ACC112 (cell line): Measurements from ENCODE around the gene SLC22A14.

Source experiments
- H2AFZ ChIP-seq: fragments of 200-600 bp; sonication (generic); one replicate; pipeline ENCODE4 v1.6.0; 2017; ENCODE audit warnings: antibody characterized with exemption, low read length; ENCODE audit not compliant: unreplicated experiment
- H3K27ac ChIP-seq: fragments of 200-600 bp; sonication (generic); 2 replicates; pipeline ENCODE4 v1.5.1; 2014; ENCODE audit warnings: low read depth, mild to moderate bottlenecking, antibody characterized with exemption, low read length, moderate library complexity
- H3K27me3 ChIP-seq: fragments of 200-600 bp; sonication (generic); 2 replicates; pipeline ENCODE4 v1.6.1; 2014; ENCODE audit warnings: mild to moderate bottlenecking, antibody characterized with exemption, low read length, moderate library complexity, mixed read lengths; ENCODE audit not compliant: insufficient read depth
- H3K36me3 ChIP-seq: fragments of 200-600 bp; sonication (generic); 2 replicates; pipeline ENCODE4 v1.6.1; 2016; ENCODE audit warnings: mild to moderate bottlenecking, antibody characterized with exemption, low read length, moderate library complexity, mixed read lengths; ENCODE audit not compliant: insufficient read depth
- H3K4me1 ChIP-seq: fragments of 200-600 bp; sonication (generic); one replicate; pipeline ENCODE4 v1.6.1; 2016; ENCODE audit warnings: low read length, mixed read lengths; ENCODE audit not compliant: insufficient read depth, unreplicated experiment, control insufficient read depth
- H3K4me3 ChIP-seq: fragments of 200-600 bp; sonication (generic); 2 replicates; pipeline ENCODE4 v1.5.1; 2014; ENCODE audit warnings: mild to moderate bottlenecking, low read depth, low read length
- H3K79me2 ChIP-seq: fragments of 200-600 bp; sonication (generic); one replicate; pipeline ENCODE4 v1.6.0; 2016; ENCODE audit warnings: low read length; ENCODE audit not compliant: control insufficient read depth, unreplicated experiment, insufficient read depth

The SLC22A14 gene

GRCh38 chr3:38254872-38255271 is 27.2 kb upstream of the SLC22A14 start:
- Histone ChIP-seq H3K4me3 (no peak overlapping the region), H3K27ac (no peak overlapping the region), H3K79me2 (no peaks in the 10 kb centered on the region), H2AFZ (no peak overlapping the region), H3K36me3 (peaks cover 36% of the 10 kb centered on the region), H3K4me1 (no peaks in the 10 kb centered on the region), H3K27me3 (no peaks in the 10 kb centered on the region)

- Histone ChIP-seq H3K4me1 (no peaks in the 10 kb centered on the region), H3K4me3 (no peak overlapping the region), H2AFZ (no peak overlapping the region), H3K27ac (no peak overlapping the region), H3K79me2 (no peaks in the 10 kb centered on the region), H3K36me3 (peaks cover 32% of the 10 kb centered on the region), H3K27me3 (no peaks in the 10 kb centered on the region)
Observed at GRCh38 chr3:38255627-38256026, 26.5 kb upstream of the SLC22A14 start.

- Histone ChIP-seq H3K36me3 (peaks cover 16% of the 10 kb centered on the region), H3K27ac (no peak overlapping the region), H3K4me1 (no peaks in the 10 kb centered on the region), H2AFZ (no peak overlapping the region), H3K79me2 (no peaks in the 10 kb centered on the region), H3K4me3 (no peak overlapping the region), H3K27me3 (no peaks in the 10 kb centered on the region)
Observed at GRCh38 chr3:38257583-38257982, 24.5 kb upstream of the SLC22A14 start.

- Histone ChIP-seq H3K4me3 (no peak overlapping the region), H3K27me3 (no peaks in the 10 kb centered on the region), H3K36me3 (peaks cover 5% of the 10 kb centered on the region), H3K27ac (no peak overlapping the region), H3K79me2 (no peaks in the 10 kb centered on the region), H3K4me1 (no peaks in the 10 kb centered on the region), H2AFZ (no peak overlapping the region)
Observed at GRCh38 chr3:38260474-38260873, 21.6 kb upstream of the SLC22A14 start.

GRCh38 chr3:38264353-38264771 is 17.7 kb upstream of the SLC22A14 start:
- H3K4me1 ChIP-seq, result no peaks in the 10 kb centered on the region
- peaks cover 5% of the 10 kb centered on the region; the same call in 1 of the 2 replicates for H3K36me3 ChIP-seq
- H3K27ac ChIP-seq, result no peak overlapping the region
- no peak overlapping the region for H2AFZ ChIP-seq
- no peak overlapping the region for H3K4me3 ChIP-seq
- no peaks in the 10 kb centered on the region for H3K79me2 ChIP-seq
- no peaks in the 10 kb centered on the region for H3K27me3 ChIP-seq

DNA sequence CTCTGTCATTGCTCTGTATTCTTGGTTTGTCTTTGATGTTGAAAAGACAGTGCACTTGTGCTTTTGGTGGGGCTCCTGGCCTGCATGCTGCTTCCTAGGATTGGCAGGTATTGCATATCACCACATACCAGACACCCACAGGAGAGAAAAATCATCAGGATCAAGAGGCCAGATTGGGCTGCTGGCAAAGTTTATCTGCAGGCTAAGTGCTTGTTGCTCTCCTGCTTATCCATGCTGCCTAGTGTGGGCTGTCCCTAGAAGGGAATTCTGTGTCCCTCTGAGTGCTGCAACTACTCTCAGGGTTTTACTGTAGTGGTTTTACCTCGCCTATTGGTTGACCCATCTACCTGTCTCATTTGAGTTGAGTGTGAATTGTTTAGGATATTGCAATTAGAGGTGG is 17.3 kb upstream of the SLC22A14 start:
- Histone ChIP-seq H2AFZ (no peak overlapping the region), H3K27ac (no peak overlapping the region), H3K4me3 (no peak overlapping the region), H3K27me3 (no peaks in the 10 kb centered on the region), H3K4me1 (no peaks in the 10 kb centered on the region), H3K79me2 (no peaks in the 10 kb centered on the region), H3K36me3 (peaks cover 5% of the 10 kb centered on the region; the same call in 1 of the 2 replicates)

GRCh38 chr3:38265604-38266307 is 16.3 kb upstream of the SLC22A14 start, which contains the start of gene SLC22A13:
TSS of gene SLC22A13 (plus strand) at chr3:38265812. CDS start at chr3:38265861, 49 bp downstream.
- Histone ChIP-seq H3K27ac (no peak within 1 kb of the TSS), H3K4me1 (no peaks in the 10 kb centered on the region), H3K36me3 (peaks cover 2% of the 10 kb centered on the region; the same call in 1 of the 2 replicates), H2AFZ (no peak within 1 kb of the TSS), H3K4me3 (no peak within 1 kb of the TSS), H3K79me2 (no peaks in the 10 kb centered on the region), H3K27me3 (no peaks in the 10 kb centered on the region)

DNA sequence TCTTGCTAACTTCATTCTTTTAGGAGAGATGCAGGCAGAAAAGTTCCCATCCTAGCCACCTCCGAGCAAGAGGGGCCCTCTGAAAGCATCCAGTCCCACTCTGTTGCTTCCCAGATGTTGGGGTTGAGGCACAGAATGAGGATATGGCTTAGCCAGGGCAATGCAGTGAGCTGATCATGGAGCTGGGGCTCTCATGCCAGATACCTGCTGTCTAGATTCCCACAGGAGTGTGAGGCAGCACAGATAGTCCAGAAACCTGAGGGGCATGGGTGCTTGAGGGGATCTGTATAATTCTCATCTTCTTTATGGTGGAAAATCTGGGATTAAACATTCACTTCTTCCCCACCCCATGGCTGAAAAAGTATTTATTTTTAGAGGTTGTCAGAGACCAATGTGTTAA is 15.3 kb upstream of the SLC22A14 start:
- H3K79me2 ChIP-seq, result no peaks in the 10 kb centered on the region
- no peaks in the 10 kb centered on the region; the same call in 1 of the 2 replicates for H3K36me3 ChIP-seq
- H3K27me3 ChIP-seq, result no peaks in the 10 kb centered on the region
- no peak overlapping the region for H3K27ac ChIP-seq
- H3K4me1 ChIP-seq, result no peaks in the 10 kb centered on the region
- no peak overlapping the region for H3K4me3 ChIP-seq
- H2AFZ ChIP-seq, result no peak overlapping the region

DNA sequence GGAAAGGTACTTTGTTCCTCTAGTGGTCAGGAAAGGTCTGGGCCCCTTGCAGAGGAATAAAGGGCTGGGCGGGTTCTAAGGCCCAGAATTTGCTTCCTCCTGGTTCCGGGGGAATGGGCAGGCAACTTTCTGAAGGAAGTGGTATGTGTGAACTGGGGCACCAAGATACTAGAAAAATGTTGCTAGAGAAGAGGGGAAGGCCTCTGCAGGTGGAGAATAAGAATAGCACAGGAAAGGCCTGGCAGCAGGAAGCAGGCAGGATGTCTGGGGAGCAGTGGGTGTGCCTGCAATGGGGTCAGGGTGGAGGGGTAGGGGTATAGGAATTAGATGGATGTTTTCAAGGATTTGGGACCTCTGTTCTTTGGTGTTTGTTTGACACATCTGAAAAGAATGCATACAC is 14.4 kb upstream of the SLC22A14 start:
- no peak overlapping the region for H3K4me3 ChIP-seq
- H2AFZ ChIP-seq, result no peak overlapping the region
- no peak overlapping the region for H3K27ac ChIP-seq
- H3K79me2 ChIP-seq, result no peaks in the 10 kb centered on the region
- H3K4me1 ChIP-seq, result no peaks in the 10 kb centered on the region
- H3K36me3 ChIP-seq, result no peaks in the 10 kb centered on the region; the same call in 1 of the 2 replicates
- no peaks in the 10 kb centered on the region for H3K27me3 ChIP-seq

GRCh38 chr3:38268087-38268486 is 14.0 kb upstream of the SLC22A14 start:
- H2AFZ ChIP-seq, result no peak overlapping the region
- no peaks in the 10 kb centered on the region for H3K27me3 ChIP-seq
- no peak overlapping the region for H3K4me3 ChIP-seq
- no peak overlapping the region for H3K27ac ChIP-seq
- H3K4me1 ChIP-seq, result no peaks in the 10 kb centered on the region
- no peaks in the 10 kb centered on the region for H3K79me2 ChIP-seq
- H3K36me3 ChIP-seq, result no peaks in the 10 kb centered on the region; the same call in 1 of the 2 replicates

GRCh38 chr3:38268522-38268921 is 13.6 kb upstream of the SLC22A14 start:
- H2AFZ ChIP-seq, result no peak overlapping the region
- no peak overlapping the region for H3K4me3 ChIP-seq
- no peaks in the 10 kb centered on the region; the same call in 1 of the 2 replicates for H3K36me3 ChIP-seq
- no peak overlapping the region for H3K27ac ChIP-seq
- no peaks in the 10 kb centered on the region for H3K4me1 ChIP-seq
- H3K79me2 ChIP-seq, result no peaks in the 10 kb centered on the region
- no peaks in the 10 kb centered on the region for H3K27me3 ChIP-seq
